ENCODE data around the gene SLC6A15. TPM values are rescaled to one million over a fixed set of nuclear protein-coding genes. Genes with fewer than 3 reads are reported as not detected.

The SLC6A15 gene
- total and polyA plus RNA-seq, 2 experiments from 2014 or later, result 1.0 to 1.2 TPM

DNA sequence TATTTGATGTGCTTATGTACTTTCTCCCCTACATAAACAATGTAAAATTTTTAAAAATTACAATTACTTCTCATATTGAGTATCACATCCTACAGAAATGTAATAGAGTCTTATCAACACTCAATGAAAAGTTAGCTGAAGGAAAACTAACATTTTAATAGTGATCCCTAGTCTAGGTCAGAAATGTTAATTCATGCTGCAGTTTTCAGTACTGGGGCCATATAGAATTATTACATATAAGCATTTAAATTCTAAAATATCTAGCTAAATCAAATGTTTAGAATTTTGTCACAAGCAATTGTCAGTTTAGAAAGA lies 37.8 kb downstream of the SLC6A15 start:
- DNase-seq (ENCODE audit: low read depth in 1 of 2, low spot score in 1 of 2), result no peak
- Histone ChIP-seq H3K36me3 (no peaks in the 10 kb centered on the region), H3K27ac (no peak overlapping the region), H3K4me3 (no peak overlapping the region), H3K27me3 (no peaks in the 10 kb centered on the region), H3K4me1 (ENCODE audit: low read depth) (no peaks in the 10 kb centered on the region), H3K9me3 (ENCODE audit: low read depth) (no peaks in the 10 kb centered on the region)
- TF ChIP-seq, protein P1, sequence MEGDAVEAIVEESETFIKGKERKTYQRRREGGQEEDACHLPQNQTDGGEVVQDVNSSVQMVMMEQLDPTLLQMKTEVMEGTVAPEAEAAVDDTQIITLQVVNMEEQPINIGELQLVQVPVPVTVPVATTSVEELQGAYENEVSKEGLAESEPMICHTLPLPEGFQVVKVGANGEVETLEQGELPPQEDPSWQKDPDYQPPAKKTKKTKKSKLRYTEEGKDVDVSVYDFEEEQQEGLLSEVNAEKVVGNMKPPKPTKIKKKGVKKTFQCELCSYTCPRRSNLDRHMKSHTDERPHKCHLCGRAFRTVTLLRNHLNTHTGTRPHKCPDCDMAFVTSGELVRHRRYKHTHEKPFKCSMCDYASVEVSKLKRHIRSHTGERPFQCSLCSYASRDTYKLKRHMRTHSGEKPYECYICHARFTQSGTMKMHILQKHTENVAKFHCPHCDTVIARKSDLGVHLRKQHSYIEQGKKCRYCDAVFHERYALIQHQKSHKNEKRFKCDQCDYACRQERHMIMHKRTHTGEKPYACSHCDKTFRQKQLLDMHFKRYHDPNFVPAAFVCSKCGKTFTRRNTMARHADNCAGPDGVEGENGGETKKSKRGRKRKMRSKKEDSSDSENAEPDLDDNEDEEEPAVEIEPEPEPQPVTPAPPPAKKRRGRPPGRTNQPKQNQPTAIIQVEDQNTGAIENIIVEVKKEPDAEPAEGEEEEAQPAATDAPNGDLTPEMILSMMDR (IDR thresholded peaks at IDR 0.05; ENCODE audit: low read depth, low read length), result no peak

- no peaks in the 10 kb centered on the region for H3K4me1 ChIP-seq (ENCODE audit: low read depth)
- H3K36me3 ChIP-seq, result no peaks in the 10 kb centered on the region
- peak; percentile 74 to 77 for DNase-seq (ENCODE audit: low read depth in 1 of 2, low spot score in 1 of 2)
- H3K4me3 ChIP-seq, result no peak overlapping the region
- no peaks in the 10 kb centered on the region for H3K27me3 ChIP-seq
- H3K27ac ChIP-seq, result no peak overlapping the region
- TF ChIP-seq, protein P1 (IDR thresholded peaks at IDR 0.05; ENCODE audit: low read depth, low read length), result peak; percentile 61
- no peaks in the 10 kb centered on the region for H3K9me3 ChIP-seq (ENCODE audit: low read depth)
These were observed 38.3 kb downstream of the SLC6A15 start for GRCh38 chr12:84874125-84874824.

- Histone ChIP-seq H3K36me3 (no peaks in the 10 kb centered on the region), H3K27ac (no peak overlapping the region), H3K9me3 (ENCODE audit: low read depth) (no peaks in the 10 kb centered on the region), H3K4me3 (no peak overlapping the region), H3K27me3 (no peaks in the 10 kb centered on the region), H3K4me1 (ENCODE audit: low read depth) (no peaks in the 10 kb centered on the region)
- TF ChIP-seq, protein P1 (IDR thresholded peaks at IDR 0.05; ENCODE audit: low read depth, low read length), result no peak
- no peak for DNase-seq (ENCODE audit: low read depth in 1 of 2, low spot score in 1 of 2)
These were observed 50.4 kb downstream of the SLC6A15 start for GRCh38 chr12:84862186-84862585.

DNA sequence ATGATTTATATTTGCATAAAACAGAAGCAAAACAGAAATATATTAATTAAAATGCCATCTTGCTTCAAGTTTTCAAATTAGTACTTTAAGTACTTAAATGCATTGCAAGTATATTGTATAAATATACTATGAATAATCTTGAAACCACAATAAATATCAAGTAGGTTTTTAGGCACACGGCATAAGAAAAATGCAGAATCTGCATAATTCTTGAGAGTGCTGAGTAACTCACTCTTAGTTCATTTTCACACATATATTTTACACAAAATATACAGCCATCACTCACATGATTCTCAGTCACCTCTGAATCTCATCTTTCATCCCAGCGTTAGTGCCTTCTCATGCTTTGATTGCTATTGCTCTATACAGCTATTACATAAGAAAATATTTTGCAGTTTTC lies 51.9 kb downstream of the SLC6A15 start:
- Histone ChIP-seq H3K36me3 (no peaks in the 10 kb centered on the region), H3K27ac (no peak overlapping the region), H3K9me3 (ENCODE audit: low read depth) (no peaks in the 10 kb centered on the region), H3K27me3 (no peaks in the 10 kb centered on the region), H3K4me3 (no peak overlapping the region), H3K4me1 (ENCODE audit: low read depth) (no peaks in the 10 kb centered on the region)
- DNase-seq (ENCODE audit: low read depth in 1 of 2, low spot score in 1 of 2), result no peak
- TF ChIP-seq, protein P1 (IDR thresholded peaks at IDR 0.05; ENCODE audit: low read depth, low read length), result no peak

DNA sequence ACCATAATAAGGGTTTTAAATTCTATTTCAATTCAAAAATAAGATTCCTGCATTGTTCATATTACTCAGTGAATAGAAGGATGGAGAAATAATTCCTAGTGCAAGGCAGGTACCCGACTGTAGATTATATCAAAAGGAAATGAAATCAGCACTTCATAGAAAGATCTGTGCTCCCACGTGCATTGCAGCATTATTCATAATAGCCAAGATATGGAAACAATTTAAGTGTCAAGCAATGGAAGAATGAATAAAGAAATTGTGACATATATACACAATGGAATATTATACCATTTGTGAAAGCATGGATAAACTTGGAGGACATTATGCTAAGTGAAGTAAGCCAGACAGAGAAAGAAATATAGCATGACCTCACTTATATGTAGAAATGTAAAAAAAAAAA lies 53.8 kb downstream of the SLC6A15 start:
- no peak overlapping the region for H3K27ac ChIP-seq

More for the DNA sequence above, 53.8 kb downstream of the SLC6A15 start:
- Histone ChIP-seq H3K27me3 (no peaks in the 10 kb centered on the region), H3K4me3 (no peak overlapping the region), H3K36me3 (no peaks in the 10 kb centered on the region), H3K9me3 (ENCODE audit: low read depth) (no peaks in the 10 kb centered on the region), H3K4me1 (ENCODE audit: low read depth) (no peaks in the 10 kb centered on the region)
- DNase-seq (ENCODE audit: low read depth in 1 of 2, low spot score in 1 of 2), result no peak
- TF ChIP-seq, protein P1 (IDR thresholded peaks at IDR 0.05; ENCODE audit: low read depth, low read length), result no peak
